ENCODE results near the gene CEMIP2. TPM values are rescaled to one million over a fixed set of nuclear protein-coding genes. Genes with fewer than 3 reads are reported as not detected.
A peak's percentile ranks its signal among the peaks of the same experiment; 100 is the strongest.

The CEMIP2 gene
- total and polyA plus RNA-seq, 2 of the 13 experiments (the other 11 are each of a cell fraction or from before 2014, with no cell fraction given), result 94.3 to 128 TPM

DNA sequence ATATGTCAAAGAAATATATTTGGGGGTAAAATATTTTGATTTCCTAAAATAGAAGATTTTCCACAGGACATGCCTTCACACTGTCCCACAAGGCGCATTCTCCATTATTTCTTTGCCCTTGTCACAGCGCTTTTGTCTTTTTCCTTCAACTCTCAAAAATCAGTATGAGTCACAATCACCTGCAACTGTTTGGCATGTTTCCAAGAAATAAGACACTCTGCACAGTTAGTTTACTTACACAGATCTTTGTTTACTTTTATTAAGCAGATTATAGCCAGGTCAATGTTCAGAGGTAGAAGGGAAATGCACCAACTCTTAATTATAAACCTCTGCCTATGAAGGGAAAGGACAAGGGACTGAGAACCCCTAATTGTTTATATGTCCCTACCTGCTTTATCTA is 9.5 kb downstream of the CEMIP2 start (continued):
- TF ChIP-seq, protein P1, sequence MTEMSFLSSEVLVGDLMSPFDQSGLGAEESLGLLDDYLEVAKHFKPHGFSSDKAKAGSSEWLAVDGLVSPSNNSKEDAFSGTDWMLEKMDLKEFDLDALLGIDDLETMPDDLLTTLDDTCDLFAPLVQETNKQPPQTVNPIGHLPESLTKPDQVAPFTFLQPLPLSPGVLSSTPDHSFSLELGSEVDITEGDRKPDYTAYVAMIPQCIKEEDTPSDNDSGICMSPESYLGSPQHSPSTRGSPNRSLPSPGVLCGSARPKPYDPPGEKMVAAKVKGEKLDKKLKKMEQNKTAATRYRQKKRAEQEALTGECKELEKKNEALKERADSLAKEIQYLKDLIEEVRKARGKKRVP (CRISPR knock-in tag; IDR thresholded peaks at IDR 0.05), result 0 out of 4 replicates have a peak, but pooled peaks of 1 of the 2 experiments have one; percentile 53
- no peak for TF ChIP-seq MTA1 (CRISPR knock-in tag; IDR thresholded peaks at IDR 0.05; ENCODE audit: borderline replicate concordance)
- TF ChIP-seq BCL6 (CRISPR knock-in tag; IDR thresholded peaks at IDR 0.05), result peak; percentile 68
- 0 out of 2 replicates have a peak, but pooled peaks have one; percentile 32 for TF ChIP-seq ZNF792 (CRISPR knock-in tag; IDR thresholded peaks at IDR 0.05)
- TF ChIP-seq, protein P2, sequence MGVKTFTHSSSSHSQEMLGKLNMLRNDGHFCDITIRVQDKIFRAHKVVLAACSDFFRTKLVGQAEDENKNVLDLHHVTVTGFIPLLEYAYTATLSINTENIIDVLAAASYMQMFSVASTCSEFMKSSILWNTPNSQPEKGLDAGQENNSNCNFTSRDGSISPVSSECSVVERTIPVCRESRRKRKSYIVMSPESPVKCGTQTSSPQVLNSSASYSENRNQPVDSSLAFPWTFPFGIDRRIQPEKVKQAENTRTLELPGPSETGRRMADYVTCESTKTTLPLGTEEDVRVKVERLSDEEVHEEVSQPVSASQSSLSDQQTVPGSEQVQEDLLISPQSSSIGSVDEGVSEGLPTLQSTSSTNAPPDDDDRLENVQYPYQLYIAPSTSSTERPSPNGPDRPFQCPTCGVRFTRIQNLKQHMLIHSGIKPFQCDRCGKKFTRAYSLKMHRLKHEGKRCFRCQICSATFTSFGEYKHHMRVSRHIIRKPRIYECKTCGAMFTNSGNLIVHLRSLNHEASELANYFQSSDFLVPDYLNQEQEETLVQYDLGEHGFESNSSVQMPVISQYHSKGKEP (CRISPR knock-in tag; IDR thresholded peaks at IDR 0.05), result no peak
- TF ChIP-seq AHDC1 (CRISPR knock-in tag; IDR thresholded peaks at IDR 0.05; ENCODE audit: borderline replicate concordance), result peak; percentile 94; the same call in 1 of the 2 replicates
- no peak for TF ChIP-seq CCDC6 (CRISPR knock-in tag; IDR thresholded peaks at IDR 0.05)
- TF ChIP-seq ZMYM4 (CRISPR knock-in tag; IDR thresholded peaks at IDR 0.05), result peak; percentile 28; the same call in 1 of the 2 replicates
- TF ChIP-seq SAFB2 (CRISPR knock-in tag; IDR thresholded peaks at IDR 0.05; ENCODE audit: borderline replicate concordance, low read depth), result no peak
- no peak for TF ChIP-seq REPIN1 (CRISPR knock-in tag; IDR thresholded peaks at IDR 0.05; ENCODE audit: borderline replicate concordance, low read depth)
- TF ChIP-seq SNAPC2 (CRISPR knock-in tag; IDR thresholded peaks at IDR 0.05), result no peak
- no peak for TF ChIP-seq RNF219 (CRISPR knock-in tag; IDR thresholded peaks at IDR 0.05)
- TF ChIP-seq KDM4B (CRISPR knock-in tag; IDR thresholded peaks at IDR 0.05), result no peak
- TF ChIP-seq ASH2L (IDR thresholded peaks at IDR 0.05; ENCODE audit: insufficient read length, low read depth, low read length), result peak; percentile 58
- 0 out of 2 replicates have a peak, but pooled peaks have one; percentile 45 for TF ChIP-seq TARDBP (CRISPR knock-in tag; IDR thresholded peaks at IDR 0.05)
- no peak for TF ChIP-seq CHD4 (IDR thresholded peaks at IDR 0.05; ENCODE audit: borderline replicate concordance, low read length)
- TF ChIP-seq ZBTB37 (CRISPR knock-in tag; IDR thresholded peaks at IDR 0.05), result no peak
- no peak for TF ChIP-seq ZNF546 (CRISPR knock-in tag; conservative IDR thresholded peaks at IDR 0.05)
